Lower lobe of right lung (tissue), 2 donors: ENCODE results near the gene RASSF10. TPM values are rescaled to one million over a fixed set of nuclear protein-coding genes. Genes with fewer than 3 reads are reported as not detected.
"Not testable (repeated sequence)": the region's sequence is repeated elsewhere in the genome, so short reads cannot be mapped to it uniquely, and the experiment has no call there.

ENCODE experiments used
- ATAC-seq, 2 donors: fragments of 200-7000 bp; cut with Tn5 transposase; one replicate each; pipeline ENCODE4 v1.9.1; 2020 to 2022; ENCODE audit warnings: mild to moderate bottlenecking in 2 of 2, moderate library complexity in 2 of 2
- DNase-seq: peaks from one replicate; pipeline ENCODE4 v3.0.0-alpha.2; 2020
- H3K27ac ChIP-seq: fragments of 200-600 bp; one replicate; pipeline ENCODE4 v1.8.0; 2022
- H3K27me3 ChIP-seq: fragments of 200-600 bp; one replicate; pipeline ENCODE4 v1.8.0; 2022; ENCODE audit warnings: low read depth
- H3K36me3 ChIP-seq: fragments of 200-600 bp; one replicate; pipeline ENCODE4 v1.8.0; 2022; ENCODE audit warnings: mild to moderate bottlenecking
- H3K4me1 ChIP-seq: fragments of 200-600 bp; one replicate; pipeline ENCODE4 v1.8.0; 2022
- H3K4me3 ChIP-seq: fragments of 200-600 bp; one replicate; pipeline ENCODE4 v1.8.0; 2022; ENCODE audit warnings: mild to moderate bottlenecking
- H3K9me3 ChIP-seq: fragments of 200-600 bp; one replicate; pipeline ENCODE4 v1.8.0; 2022
- CTCF ChIP-seq: fragments of 200-600 bp; IDR thresholded peaks from one replicate; pipeline ENCODE4 v1.8.0; 2022; ENCODE audit warnings: antibody characterized with exemption, mild to moderate bottlenecking
- intact Hi-C: fragments of 100-400 bp; cut with DNase I; formaldehyde crosslinking; loops from one replicate; pipeline ENCODE4 v1.11.0; 2022
- total RNA-seq: library from RNA; stranded (reverse); fragmentation: NEBNext Ultra II Directional; extraction: Animal tissue kit (Norgen Biotek cat#: 25700); gene quantifications from one replicate; pipeline ENCODE4 v1.2.1, GENCODE V29; 2021
- donor health status: DM: no; HTN: yes; CAD: no; lungs with severe emphysema.

Gene RASSF10
- total RNA-seq, 1 donor from 2014 or later = 4.3 TPM

GRCh38 chr11:13042873-13043342, 33.8 kb downstream of the RASSF10 start:
- no peak for TF ChIP-seq CTCF

GRCh38 chr11:13043912-13044628, 35.0 kb downstream of the RASSF10 start:
- Histone ChIP-seq H3K27ac (no peak overlapping the region), H3K4me1 (no peaks in the 10 kb centered on the region), H3K9me3 (no peaks in the 10 kb centered on the region), H3K27me3 (no peaks in the 10 kb centered on the region), H3K4me3 (no peak overlapping the region), H3K36me3 (no peaks in the 10 kb centered on the region)
- TF ChIP-seq CTCF = no peak
- DNase-seq (no peak), ATAC-seq (peak in 1 of 2 donors; percentile 17)
- intact Hi-C loops = no loop called here

More at GRCh38 chr11:13042873-13043342, 33.8 kb downstream of the RASSF10 start:
- DNase-seq = no peak
- no peaks in the 10 kb centered on the region for H3K27me3 ChIP-seq
- no peak overlapping the region for H3K27ac ChIP-seq
- H3K4me1 ChIP-seq = no peaks in the 10 kb centered on the region
- H3K4me3 ChIP-seq = no peak overlapping the region
- H3K36me3 ChIP-seq = no peaks in the 10 kb centered on the region
- peak; percentile 73 to 75 for ATAC-seq
- H3K9me3 ChIP-seq = no peaks in the 10 kb centered on the region
- intact Hi-C loops = no loop called here

- H3K4me3 ChIP-seq, H3K4me1 ChIP-seq, H3K27me3 ChIP-seq, H3K9me3 ChIP-seq, ATAC-seq, intact Hi-C loops, DNase-seq, H3K36me3 ChIP-seq, H3K27ac ChIP-seq: not testable (repeated sequence)
These were observed 36.0 kb downstream of the RASSF10 start for GRCh38 chr11:13045089-13045488.

GRCh38 chr11:13045734-13046133, 36.6 kb downstream of the RASSF10 start:
- Histone ChIP-seq H3K4me3 (no peak overlapping the region), H3K27ac (no peak overlapping the region), H3K27me3 (no peaks in the 10 kb centered on the region), H3K9me3 (no peaks in the 10 kb centered on the region), H3K4me1 (no peaks in the 10 kb centered on the region), H3K36me3 (no peaks in the 10 kb centered on the region)
- ATAC-seq (no peak), DNase-seq (no peak)
- no peak for TF ChIP-seq CTCF
- intact Hi-C loops = no loop called here

- DNase-seq = no peak
- ATAC-seq = no peak
- no peaks in the 10 kb centered on the region for H3K36me3 ChIP-seq
- H3K27ac ChIP-seq = no peak overlapping the region
- H3K4me3 ChIP-seq = no peak overlapping the region
- H3K4me1 ChIP-seq = no peaks in the 10 kb centered on the region
- intact Hi-C loops = no loop called here
- no peak for TF ChIP-seq CTCF
- no peaks in the 10 kb centered on the region for H3K9me3 ChIP-seq
- H3K27me3 ChIP-seq = no peaks in the 10 kb centered on the region
These were observed 37.8 kb downstream of the RASSF10 start for GRCh38 chr11:13046637-13047570.
